GM13976 (cell line): ENCODE data around the gene XPC.

Experiments used
- DNase-seq: peaks from one replicate; pipeline ENCODE4 v3.0.0; 2012; ENCODE audit warnings: low spot score
- in situ Hi-C: fragments of 300-500 bp; cut with MboI; formaldehyde crosslinking; loops from one replicate; pipeline ENCODE4 v1.12.0; 2022; ENCODE audit warnings: low sequenced_read_pairs, mixed read lengths, inconsistent platforms; ENCODE audit not compliant: unreplicated experiment
- TF ChIP-seq, protein P1 (sequence below): IDR thresholded peaks from 2 replicates; pipeline ENCODE4 v1.5.1; 2012; ENCODE audit warnings: borderline replicate concordance, mild to moderate bottlenecking; ENCODE audit not compliant: insufficient read depth; ENCODE audit errors: extremely low read depth, missing control alignments, control extremely low read depth

The XPC gene

DNA sequence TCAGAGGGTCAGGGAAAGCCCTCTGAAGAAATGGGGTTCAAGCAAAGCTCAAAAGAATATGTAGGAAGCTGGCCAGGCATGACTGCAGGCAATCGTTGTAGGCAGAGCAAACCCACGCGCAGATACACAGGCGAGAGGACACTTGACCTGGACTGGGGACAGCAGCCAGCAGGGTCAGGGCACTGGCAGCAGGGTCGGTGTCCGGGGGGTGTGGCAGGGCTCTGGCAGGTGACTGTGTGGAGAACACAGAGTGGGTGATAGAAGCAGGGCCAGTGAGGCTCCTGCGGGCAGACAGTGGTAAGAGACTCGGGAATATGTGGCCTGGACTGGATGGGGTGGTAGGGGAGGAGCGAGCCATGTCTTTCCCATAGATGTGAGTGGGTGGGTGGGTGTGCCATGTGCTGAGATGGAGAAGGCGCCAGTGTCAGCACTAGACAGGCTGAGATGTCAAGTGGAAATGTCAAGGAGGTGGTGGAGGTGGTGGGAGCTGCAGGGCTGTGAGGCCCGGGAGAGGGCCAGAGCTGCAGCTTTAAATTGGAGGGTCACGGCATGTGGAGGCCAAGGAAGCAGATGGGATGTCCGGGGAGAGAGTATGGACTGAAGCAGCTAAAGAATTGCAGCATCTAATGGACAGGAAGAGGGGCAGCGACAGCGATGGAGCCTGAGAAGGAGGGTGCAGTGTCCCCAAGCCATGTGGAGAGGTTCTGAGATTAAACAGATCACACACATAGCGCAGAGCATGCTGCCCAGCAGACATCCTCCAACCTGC is 40.1 kb downstream of the XPC start:
- no peak for DNase-seq
- in situ Hi-C loops, result no loop called here
- TF ChIP-seq, protein P1, sequence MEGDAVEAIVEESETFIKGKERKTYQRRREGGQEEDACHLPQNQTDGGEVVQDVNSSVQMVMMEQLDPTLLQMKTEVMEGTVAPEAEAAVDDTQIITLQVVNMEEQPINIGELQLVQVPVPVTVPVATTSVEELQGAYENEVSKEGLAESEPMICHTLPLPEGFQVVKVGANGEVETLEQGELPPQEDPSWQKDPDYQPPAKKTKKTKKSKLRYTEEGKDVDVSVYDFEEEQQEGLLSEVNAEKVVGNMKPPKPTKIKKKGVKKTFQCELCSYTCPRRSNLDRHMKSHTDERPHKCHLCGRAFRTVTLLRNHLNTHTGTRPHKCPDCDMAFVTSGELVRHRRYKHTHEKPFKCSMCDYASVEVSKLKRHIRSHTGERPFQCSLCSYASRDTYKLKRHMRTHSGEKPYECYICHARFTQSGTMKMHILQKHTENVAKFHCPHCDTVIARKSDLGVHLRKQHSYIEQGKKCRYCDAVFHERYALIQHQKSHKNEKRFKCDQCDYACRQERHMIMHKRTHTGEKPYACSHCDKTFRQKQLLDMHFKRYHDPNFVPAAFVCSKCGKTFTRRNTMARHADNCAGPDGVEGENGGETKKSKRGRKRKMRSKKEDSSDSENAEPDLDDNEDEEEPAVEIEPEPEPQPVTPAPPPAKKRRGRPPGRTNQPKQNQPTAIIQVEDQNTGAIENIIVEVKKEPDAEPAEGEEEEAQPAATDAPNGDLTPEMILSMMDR, result no peak

DNA sequence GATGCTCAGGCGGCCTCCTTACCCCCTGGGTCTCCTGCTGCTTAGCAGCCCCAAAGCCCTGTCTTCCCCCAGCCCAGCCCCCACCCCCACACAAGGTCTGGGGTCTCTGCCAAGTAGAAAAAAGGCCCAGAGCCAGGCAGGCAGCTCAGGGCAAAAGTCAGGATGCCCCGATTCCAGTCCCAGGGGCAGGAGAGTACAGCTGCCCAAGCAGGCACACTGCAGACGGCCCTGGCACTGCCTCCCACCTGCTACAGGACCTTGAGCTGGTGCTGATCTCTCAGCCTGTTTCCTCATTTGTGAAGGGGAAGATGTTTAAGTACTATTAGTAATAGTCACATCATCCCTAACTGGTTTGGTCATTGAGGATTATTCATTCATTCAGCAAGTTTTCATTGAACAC is 41.0 kb downstream of the XPC start:
- TF ChIP-seq, protein P1, result no peak
- DNase-seq, result no peak
- in situ Hi-C loops, result no loop called here

DNA sequence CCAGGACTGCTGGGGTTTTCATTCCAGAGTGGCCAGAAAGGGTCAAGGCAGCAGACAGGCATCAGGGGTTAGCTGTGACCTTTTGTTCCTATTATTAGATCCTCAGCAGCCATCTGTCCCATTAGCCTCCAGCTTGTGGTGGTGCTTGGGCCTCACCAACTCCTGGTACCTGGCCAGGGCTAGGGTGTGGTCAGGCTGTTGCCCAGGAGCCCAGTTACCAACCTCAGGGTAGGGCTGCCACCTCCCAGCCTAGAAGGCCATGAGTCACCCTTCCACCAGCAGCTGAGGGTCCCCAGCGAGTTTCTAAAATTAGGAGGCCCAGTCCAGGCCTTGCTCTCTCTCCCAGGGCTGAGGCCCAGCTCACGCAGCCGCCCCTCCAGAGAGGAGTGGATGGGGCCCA is 41.4 kb downstream of the XPC start:
- DNase-seq, result no peak
- TF ChIP-seq, protein P1, result no peak
- in situ Hi-C loops, result no loop called here

DNA sequence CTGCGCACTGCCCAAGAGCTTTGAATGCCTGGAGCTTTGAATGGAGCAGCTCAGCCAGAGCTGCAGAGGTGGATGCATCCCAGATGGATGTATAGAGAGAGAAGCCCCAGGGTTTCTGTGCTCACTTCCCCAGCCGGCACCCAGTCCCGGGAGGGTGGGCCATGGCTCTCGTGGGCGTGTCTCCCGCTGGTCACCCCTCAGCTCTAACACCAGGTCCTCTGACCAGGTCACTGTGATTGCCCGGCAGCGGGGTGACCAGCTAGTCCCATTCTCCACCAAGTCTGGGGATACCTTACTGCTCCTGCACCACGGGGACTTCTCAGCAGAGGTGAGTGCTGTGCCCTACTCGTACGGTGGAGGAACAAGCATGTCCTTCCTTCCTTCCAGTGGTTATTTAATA is 42.8 kb downstream of the XPC start:
- in situ Hi-C loops, result no loop called here

DNA sequence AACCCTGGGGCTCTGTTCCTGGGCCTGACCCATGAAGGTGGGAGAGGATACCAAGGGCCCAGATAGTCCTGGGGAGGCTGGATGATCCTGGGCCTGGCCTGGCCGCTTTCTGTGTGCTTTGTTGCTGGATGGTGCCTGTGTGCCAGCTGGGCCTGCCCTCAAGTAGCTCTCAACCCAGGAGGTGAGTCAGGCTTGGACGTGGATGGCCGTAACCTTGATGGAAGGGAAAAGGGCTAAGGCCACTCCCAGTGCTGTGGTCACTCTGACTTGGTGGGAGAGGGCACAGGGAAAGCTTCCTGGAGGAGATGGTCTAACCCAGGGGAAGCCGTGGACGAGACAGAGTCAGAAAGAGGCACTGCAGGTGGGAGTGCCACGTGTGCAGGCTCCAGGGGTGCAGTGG is 44.1 kb downstream of the XPC start:
- DNase-seq, result no peak
- TF ChIP-seq, protein P1, result no peak
- in situ Hi-C loops, result no loop called here

More for the DNA sequence above, 42.8 kb downstream of the XPC start:
- DNase-seq, result no peak
- TF ChIP-seq, protein P1, result no peak

DNA sequence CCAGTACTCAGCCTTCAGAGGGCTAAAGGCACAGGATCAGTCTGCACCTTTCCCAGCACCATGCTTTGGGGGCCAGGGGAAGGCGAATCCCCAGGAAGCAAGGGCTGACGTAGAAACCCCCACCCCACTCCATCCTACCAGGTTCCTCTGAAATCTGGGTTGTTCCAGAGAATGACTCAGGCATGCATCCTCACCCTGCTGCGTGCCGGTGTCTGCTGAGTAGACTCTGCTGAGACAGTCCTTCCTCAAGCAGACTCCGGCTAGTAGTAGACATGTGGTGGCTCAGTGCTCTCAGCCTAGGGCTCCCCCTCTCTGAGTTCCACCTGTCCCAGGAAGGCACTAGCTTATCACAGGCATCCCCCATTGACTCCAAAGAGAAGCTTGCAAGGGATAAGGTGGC is 44.5 kb downstream of the XPC start:
- TF ChIP-seq, protein P1, result no peak
- no peak for DNase-seq
- in situ Hi-C loops, result no loop called here
